Heart left ventricle (tissue), 13 donors: Measurements from ENCODE around the gene TSPAN6.

Source experiments
- POLR2A ChIP-seq, 2 donors: fragments of 450-650 bp; IDR thresholded peaks; one replicate each; pipeline ENCODE4 v1.6.1; 2017; ENCODE audit warnings: antibody characterized with exemption in 2 of 2, mild to moderate bottlenecking in 2 of 2, moderate library complexity in 2 of 2
- TF ChIP-seq, protein P1 (sequence below), 12 donors: fragments of 200-600 bp; sonication (generic) in 4 of 12; IDR thresholded peaks; one replicate each; pipeline versions ENCODE4 v1.5.0 to v1.8.0; 2018 to 2022; ENCODE audit warnings: antibody characterized with exemption in 12 of 12, mild to moderate bottlenecking in 5 of 12
- donor health status: ischemic (EF 13 %, LVEDD 7.1; RV severe dilation, severe dysfunction).
- donor health status: DM: no; HTN: yes; CAD: no.
- donor health status: DM: no; HTN: no; CAD: no.
- donor health status: ischemic (EF 25% LVEDD 6.9; RV normal size, moderate dysfunction).
- donor health status: ischemic (EF 25% LVEDD 5.7; RV mildly dilated, moderate dysfunction).
- donor health status: ischemic (EF 35%, LVEDD 5.7; RV mildly dilated, moderate dysfunction).
- donor health status: nonischemic (EF 11% LVEDD 7.7; RV severe dilation, severe dysfunction).
- donor health status: DM: yes; HTN: yes; CAD: no.
- donor health status: PGD.
- donor health status: ischemic (EF 29% LVEDD 5.4; RV normal size, mild dysfunction).
- donor health status: nonischemic (EF 23%, LVEDD 6.1; RV moderate dilation, normal function).

DNA sequence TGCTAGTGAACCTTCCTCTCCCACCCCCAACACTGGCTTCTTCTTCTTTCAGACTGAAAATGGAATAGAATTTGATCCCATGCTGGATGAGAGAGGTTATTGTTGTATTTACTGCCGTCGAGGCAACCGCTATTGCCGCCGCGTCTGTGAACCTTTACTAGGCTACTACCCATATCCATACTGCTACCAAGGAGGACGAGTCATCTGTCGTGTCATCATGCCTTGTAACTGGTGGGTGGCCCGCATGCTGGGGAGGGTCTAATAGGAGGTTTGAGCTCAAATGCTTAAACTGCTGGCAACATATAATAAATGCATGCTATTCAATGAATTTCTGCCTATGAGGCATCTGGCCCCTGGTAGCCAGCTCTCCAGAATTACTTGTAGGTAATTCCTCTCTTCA, 37.1 kb downstream of the TSPAN6 start:
- TF ChIP-seq, protein P1, sequence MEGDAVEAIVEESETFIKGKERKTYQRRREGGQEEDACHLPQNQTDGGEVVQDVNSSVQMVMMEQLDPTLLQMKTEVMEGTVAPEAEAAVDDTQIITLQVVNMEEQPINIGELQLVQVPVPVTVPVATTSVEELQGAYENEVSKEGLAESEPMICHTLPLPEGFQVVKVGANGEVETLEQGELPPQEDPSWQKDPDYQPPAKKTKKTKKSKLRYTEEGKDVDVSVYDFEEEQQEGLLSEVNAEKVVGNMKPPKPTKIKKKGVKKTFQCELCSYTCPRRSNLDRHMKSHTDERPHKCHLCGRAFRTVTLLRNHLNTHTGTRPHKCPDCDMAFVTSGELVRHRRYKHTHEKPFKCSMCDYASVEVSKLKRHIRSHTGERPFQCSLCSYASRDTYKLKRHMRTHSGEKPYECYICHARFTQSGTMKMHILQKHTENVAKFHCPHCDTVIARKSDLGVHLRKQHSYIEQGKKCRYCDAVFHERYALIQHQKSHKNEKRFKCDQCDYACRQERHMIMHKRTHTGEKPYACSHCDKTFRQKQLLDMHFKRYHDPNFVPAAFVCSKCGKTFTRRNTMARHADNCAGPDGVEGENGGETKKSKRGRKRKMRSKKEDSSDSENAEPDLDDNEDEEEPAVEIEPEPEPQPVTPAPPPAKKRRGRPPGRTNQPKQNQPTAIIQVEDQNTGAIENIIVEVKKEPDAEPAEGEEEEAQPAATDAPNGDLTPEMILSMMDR (IDR thresholded peaks at IDR 0.05) = no peak
- no peak for TF ChIP-seq POLR2A (IDR thresholded peaks at IDR 0.05)
